Activated T-cell treated with anti-CD3 and anti-CD28 coated beads for 24 hours (primary cell): ENCODE data around the gene SCIN.
"Not testable (repeated sequence)": the region's sequence is repeated elsewhere in the genome, so short reads cannot be mapped to it uniquely, and the experiment has no call there.

ENCODE experiments used
- DNase-seq: peaks from one replicate; pipeline ENCODE4 v3.0.0-alpha.2; 2020; ENCODE audit warnings: low read depth

SCIN gene

GRCh38 chr7:12688485-12689170 lies 118.1 kb downstream of the SCIN start:
- not testable (repeated sequence) for DNase-seq

GRCh38 chr7:12689451-12689850 lies 118.9 kb downstream of the SCIN start:
- DNase-seq: no peak

- DNase-seq: no peak
Observed at GRCh38 chr7:12690041-12690878, 119.7 kb downstream of the SCIN start.

GRCh38 chr7:12691388-12691787 lies 120.9 kb downstream of the SCIN start:
- not testable (repeated sequence) for DNase-seq

- DNase-seq: no peak
Observed at GRCh38 chr7:12692035-12692434, 121.5 kb downstream of the SCIN start.

GRCh38 chr7:12692479-12693259 lies 122.1 kb downstream of the SCIN start:
- DNase-seq: no peak

- no peak for DNase-seq
Observed at GRCh38 chr7:12694817-12695216, 124.3 kb downstream of the SCIN start.

GRCh38 chr7:12695965-12696364 lies 125.4 kb downstream of the SCIN start:
- no peak for DNase-seq

GRCh38 chr7:12699299-12699698 lies 128.8 kb downstream of the SCIN start:
- DNase-seq: no peak

- no peak for DNase-seq
Observed at GRCh38 chr7:12701433-12701832, 130.9 kb downstream of the SCIN start.

- DNase-seq: no peak
Observed at GRCh38 chr7:12703881-12704280, 133.4 kb downstream of the SCIN start.

- DNase-seq: no peak
Observed at GRCh38 chr7:12705878-12706277, 135.4 kb downstream of the SCIN start.

GRCh38 chr7:12706900-12707536 lies 136.5 kb downstream of the SCIN start:
- no peak for DNase-seq

- DNase-seq: no peak
Observed at GRCh38 chr7:12708314-12708713, 137.8 kb downstream of the SCIN start.
